ENCODE data around the gene LHFPL3.

The LHFPL3 gene

DNA sequence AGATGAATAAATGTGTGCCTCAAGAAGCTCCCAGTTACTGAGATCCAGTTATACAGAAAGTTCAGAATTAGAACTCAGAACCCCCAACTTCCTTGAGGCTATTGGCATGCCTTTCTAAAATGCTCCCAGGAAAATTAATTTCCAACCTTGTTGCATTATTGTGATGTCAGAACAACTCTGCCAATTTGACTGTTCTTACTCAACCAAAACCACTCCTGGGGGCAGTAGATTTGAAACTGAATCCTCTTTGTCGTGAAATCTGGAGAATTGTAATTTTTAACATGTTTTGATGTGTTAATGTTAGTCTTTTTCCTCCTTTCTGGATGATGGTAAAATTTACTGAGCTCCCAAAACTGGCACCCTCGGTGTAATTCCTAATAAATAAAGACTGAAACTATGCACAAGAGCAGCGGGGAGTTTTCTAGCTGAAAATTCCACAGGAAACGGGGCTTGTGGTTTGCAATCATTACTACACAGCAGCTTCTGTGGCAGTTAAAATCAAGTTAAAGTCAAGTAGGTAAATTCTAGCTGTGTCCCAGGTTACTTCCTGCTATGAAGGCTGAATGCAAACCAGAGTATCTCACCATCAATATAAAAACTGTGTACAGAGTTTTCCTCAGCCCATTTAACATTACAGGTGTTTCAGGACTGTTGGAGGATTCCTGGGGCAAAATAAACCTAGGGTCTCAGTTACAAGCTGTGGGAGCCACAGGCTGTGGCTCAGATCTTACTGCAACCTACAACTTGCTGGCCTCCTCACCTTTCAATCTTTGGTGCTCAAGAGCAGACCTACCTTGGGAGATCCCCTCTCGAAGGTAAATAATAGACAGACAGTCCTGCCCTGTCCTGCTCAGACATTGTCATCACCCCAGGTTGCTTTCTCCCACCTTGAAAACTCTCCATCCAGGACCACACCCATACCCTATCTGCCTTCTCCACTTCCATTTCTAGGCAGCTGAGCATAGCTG lies 529.3 kb downstream of the LHFPL3 start:
- no peak for DNase-seq

DNA sequence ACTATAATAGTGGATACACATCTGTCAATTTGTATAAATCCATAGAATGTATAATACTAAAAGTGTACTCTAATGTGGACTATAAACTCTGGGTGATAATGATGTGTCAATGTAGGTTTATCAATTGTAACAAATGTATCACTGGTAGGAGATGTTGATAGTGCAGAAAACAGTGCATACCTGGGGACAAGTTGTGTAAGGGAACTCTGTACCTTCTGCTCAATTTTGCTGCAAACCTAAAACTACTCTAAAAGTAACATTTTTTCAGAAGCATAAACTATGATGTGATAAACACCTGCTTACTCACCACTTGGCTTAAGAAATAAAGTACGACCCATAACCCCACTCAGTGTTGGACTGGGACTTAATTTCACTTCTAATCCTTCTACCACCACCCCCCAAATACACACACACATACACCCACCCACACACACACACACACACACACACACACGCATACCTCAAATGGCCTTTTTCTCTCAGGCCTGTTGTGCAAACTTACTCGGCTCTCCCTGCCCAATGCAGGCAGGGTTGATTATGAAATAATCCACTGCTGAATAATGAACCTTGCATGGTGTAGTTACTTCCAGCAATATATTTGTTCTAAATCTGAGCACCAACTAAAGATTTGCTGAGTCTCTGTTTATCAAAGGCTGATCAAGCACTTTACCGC lies 531.5 kb downstream of the LHFPL3 start:
- DNase-seq = no peak

GRCh38 chr7:104861729-104862390 lies 533.5 kb downstream of the LHFPL3 start:
- no peak for DNase-seq

DNA sequence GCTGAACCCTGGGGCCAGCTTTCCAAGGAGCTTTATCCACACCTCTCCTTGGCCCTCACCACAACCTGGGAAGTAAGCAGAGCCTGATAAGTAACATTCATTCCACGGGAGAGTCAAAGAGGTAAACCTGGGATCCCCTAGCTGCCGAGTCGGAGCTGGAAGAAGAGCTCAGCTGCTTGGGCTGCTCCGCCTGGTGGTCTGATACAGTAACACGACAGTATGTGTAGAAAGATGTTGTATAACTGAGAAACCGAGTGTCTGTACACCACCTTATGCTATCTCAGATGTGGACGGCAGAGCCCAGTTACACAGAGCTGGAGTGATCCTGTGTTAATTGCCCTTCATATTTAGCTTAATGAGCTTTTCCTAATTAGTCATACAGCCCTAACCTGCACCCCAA lies 534.3 kb downstream of the LHFPL3 start:
- no peak for DNase-seq

DNA sequence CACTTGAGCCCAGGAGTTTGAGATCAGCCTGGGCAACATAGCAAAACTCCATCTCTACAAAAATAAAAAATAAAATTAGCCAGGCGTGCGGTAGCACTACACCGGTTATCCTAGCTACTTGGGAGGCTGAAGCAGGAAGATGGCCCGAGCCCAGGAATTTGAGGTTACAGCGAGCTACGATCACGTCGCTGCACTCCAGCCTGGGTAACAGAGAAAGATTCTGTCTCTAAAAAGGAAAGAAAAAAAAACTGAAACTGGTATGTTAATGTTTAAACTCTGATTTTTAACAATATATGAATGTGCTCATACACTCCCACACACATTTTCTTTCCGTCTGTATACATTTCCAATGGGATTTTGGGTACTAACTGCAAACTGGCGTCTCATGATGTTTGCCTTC lies 545.0 kb downstream of the LHFPL3 start:
- no peak for DNase-seq

DNA sequence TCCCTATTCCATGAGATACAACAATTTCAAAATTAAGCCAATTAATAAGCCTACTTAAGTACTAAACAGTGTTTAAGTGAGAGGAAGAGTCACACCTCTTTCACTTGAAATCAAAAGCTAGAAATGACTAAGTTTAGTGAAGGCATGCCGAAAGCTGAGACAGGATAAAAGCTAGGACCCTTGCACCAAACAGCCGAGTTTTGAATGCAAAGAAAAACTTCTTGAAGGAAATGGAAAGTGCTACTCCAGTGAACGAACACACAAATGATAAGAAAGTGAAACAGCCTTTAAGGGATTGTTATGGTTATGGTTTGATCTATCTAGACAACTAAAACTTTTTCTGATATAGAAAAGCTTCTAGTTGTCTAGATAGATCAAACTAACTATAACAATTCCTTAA lies 550.2 kb downstream of the LHFPL3 start:
- no peak for DNase-seq

GRCh38 chr7:104883248-104883717 lies 554.9 kb downstream of the LHFPL3 start:
- DNase-seq = no peak

GRCh38 chr7:104883718-104884452 lies 555.5 kb downstream of the LHFPL3 start:
- DNase-seq = peak; percentile 58

GRCh38 chr7:104886651-104887050 lies 558.2 kb downstream of the LHFPL3 start:
- DNase-seq = no peak

GRCh38 chr7:104890216-104890615 lies 561.8 kb downstream of the LHFPL3 start:
- DNase-seq = no peak

- no peak for DNase-seq
Observed at GRCh38 chr7:104891949-104892348, 563.5 kb downstream of the LHFPL3 start.

- DNase-seq = no peak
Observed at GRCh38 chr7:104894314-104894713, 565.9 kb downstream of the LHFPL3 start.

DNA sequence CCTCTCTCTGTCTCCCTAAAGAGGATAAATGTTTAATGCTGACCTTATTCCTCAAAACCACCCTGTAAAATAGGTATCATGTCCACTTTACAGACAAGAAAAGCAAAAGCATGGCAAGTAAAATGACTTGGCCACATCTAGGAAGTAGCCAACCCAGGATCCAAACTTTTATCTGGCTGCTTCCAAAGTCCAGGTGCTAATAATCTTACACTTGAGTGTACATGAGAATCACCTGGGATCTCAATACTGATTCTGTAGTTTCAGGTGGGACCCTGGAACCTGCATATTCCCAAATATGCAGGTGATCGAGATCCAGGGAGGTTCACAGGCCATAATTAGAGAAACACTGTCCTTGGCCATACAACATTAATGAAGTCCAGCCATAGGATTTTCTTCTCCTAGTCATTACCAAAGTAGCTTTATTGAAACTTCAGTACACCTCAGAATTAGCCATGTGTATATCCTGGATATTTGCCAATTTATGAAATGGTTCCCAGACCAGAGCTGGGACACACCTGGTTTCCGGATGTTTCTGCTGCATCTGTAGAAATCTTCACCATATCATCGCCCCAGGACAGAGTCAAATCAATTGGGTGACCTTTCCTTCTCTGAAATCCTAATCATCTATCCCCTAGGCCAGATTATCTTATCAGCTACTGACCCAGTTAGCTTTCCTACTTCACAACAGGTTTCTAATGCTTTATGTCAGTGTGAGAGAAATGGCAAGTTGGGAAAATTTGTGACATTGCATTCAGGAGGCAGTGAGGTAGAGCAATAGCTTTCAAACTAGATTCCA lies 566.5 kb downstream of the LHFPL3 start:
- DNase-seq = no peak

DNA sequence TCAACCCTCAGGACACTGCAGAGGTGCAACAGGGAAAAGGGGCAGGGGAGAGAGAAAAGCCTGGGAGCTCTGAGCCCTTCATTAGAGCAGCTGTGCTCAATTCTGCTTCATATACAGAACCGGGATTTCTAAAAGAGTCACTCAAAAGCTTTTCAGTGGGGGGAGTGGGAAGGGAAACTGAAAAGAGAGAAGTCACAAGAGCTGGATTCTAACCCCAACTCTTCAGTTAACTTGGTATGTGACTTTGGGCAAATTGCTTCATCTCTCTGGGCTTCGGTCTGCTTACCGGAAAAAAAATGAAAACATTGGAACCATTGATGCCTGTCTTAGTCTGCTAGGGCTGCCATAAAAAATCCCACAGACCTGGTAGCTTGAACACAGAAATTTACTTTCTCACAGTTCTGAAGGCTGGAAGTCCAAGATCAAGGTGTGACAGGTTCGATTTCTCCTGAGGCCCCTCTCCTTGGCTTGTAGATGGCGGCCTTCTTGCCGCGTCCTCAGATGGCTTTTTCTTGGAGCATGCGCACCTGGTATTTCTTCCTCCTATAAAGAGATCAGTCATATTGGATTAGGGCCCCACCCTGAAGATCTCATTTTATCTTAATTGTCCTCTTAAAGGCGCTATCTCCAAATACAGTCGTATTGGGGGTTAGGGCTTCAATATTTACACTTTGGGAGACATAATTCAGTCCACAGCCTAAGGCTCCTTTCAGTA lies 567.3 kb downstream of the LHFPL3 start:
- DNase-seq = no peak

GRCh38 chr7:104898434-104898833 lies 570.0 kb downstream of the LHFPL3 start:
- DNase-seq = no peak

DNA sequence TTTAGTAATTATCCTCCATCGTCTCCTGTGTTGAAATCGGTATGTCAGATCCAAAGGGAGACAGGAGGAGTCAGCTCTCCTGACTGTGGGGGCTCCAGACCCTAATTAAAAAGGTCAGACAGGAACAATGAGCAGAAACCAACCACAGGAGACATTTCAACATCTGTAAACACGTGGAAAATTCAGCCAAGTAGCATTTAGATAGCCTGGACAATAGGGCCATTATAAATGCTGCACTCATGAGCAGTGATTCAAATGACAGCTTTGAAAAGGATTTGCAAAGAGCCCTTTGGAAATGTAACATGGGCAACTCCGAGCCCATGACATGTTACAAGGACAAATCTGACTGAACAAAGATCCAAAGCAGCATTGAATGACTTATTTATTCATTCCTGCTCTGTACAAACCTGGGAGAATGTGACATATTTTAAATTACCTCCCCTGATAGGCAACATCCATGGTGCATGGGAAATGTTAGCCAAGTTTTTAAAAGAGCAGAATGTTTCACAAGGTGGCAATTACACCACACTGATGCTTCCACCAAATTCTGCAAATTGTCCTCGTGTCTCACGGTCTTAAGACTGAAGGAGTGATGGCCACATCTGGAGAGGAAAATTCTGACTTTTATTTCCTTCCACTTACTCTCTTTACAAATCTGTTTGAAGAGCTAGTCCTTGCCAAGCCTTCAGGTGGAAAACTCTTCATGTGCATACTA lies 572.3 kb downstream of the LHFPL3 start:
- DNase-seq = no peak

- no peak for DNase-seq
Observed at GRCh38 chr7:104901240-104901619, 572.8 kb downstream of the LHFPL3 start.

DNA sequence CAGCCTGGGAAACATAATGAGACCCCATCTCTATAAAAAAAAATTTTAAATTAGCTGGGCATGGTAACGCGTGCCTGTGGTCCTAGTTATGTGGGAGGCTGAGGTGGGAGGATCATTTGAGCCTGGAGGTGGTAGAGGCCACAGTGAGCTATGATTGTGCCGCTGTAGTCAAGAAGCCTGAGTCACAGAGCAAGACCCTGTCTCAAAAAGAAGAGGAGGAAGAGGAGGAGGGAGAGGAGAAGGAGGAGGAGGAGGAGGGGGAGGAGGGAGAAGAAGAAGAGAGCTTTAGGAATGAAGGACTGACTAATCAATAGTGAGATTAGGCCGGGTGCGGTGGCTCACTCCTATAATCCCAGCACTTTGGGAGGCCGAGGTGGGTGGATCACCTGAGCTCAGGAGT lies 573.8 kb downstream of the LHFPL3 start:
- no peak for DNase-seq

- DNase-seq = no peak
Observed at GRCh38 chr7:104903044-104903443, 574.6 kb downstream of the LHFPL3 start.

DNA sequence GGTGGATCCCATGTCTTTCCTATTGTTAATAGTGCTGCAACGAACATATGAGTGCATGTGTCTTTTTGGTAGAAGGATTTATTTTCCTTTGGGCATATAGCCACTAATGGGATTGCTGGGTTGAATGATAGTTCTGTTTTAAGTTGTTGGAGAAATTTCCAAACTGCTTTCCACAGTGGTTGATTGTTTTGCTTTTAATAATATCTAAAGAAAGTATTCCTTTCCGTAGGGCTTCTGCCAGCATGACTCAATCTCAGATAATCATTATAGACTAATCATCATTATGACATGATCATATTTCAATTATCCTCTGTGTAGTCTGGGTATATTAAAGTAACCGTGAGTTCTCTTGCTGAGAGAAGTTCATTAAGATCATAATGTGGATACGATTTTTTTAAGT lies 575.4 kb downstream of the LHFPL3 start:
- no peak for DNase-seq

DNA sequence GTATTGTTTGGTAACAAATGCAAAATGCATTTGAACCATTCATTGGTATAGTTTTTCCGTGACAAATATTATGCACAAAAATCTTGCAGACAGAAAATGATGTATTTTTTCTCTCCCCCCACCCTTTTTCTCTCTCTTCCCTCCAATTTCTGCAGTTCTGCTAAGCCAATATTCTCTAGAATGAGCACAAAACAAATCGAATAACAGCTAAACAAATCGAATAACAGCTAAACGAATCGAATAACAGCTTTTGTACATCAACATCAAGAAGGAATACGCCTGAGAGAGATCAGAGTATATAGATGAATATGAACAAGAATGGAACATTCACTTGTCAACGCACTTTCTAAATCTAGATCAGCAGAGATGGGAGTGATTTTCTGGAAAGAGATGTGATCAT lies 577.6 kb downstream of the LHFPL3 start:
- no peak for DNase-seq
